Stimulated activated CD4-positive, alpha-beta T cell treated with anti-CD3 and anti-CD28 coated beads, TNF-alpha, amount 100 ng/mL, for 4 hours (primary cell): ENCODE measurements around the gene DCUN1D3.
"Not testable (repeated sequence)": the region's sequence is repeated elsewhere in the genome, so short reads cannot be mapped to it uniquely, and the experiment has no call there.

ENCODE experiments used
- DNase-seq, 3 experiments: peaks; one replicate each; pipeline ENCODE4 v3.0.0-alpha.2; 2020; ENCODE audit warnings: low read depth in 3 of 3

DCUN1D3 gene

GRCh38 chr16:20900299-20901067 lies at the start of gene DCUN1D3, which contains the start of gene LYRM1:
DCUN1D3 (minus strand) TSS chr16:20900358; CDS start chr16:20862538, 37,820 bp downstream.
LYRM1 (plus strand) TSS chr16:20900771; CDS start chr16:20915556, 14,785 bp downstream.
- DNase-seq = peak; percentile 81 to 86 (median 83)

GRCh38 chr16:20949660-20950059 lies 49.5 kb upstream of the DCUN1D3 start:
- no peak for DNase-seq

- no peak for DNase-seq
Measured at GRCh38 chr16:20948444-20948843, 48.3 kb upstream of the DCUN1D3 start.

GRCh38 chr16:20946015-20946629 lies 46.0 kb upstream of the DCUN1D3 start:
- no peak for DNase-seq

GRCh38 chr16:20945575-20945875 lies 45.4 kb upstream of the DCUN1D3 start:
- DNase-seq = not testable (repeated sequence)

- no peak for DNase-seq
Measured at GRCh38 chr16:20944861-20945574, 44.9 kb upstream of the DCUN1D3 start.

GRCh38 chr16:20942256-20942655 lies 42.1 kb upstream of the DCUN1D3 start:
- no peak for DNase-seq

- DNase-seq = no peak
Measured at GRCh38 chr16:20941636-20941926, 41.4 kb upstream of the DCUN1D3 start.

- DNase-seq = no peak
Measured at GRCh38 chr16:20940871-20941635, 40.9 kb upstream of the DCUN1D3 start.

- no peak for DNase-seq
Measured at GRCh38 chr16:20939611-20940010, 39.5 kb upstream of the DCUN1D3 start.

GRCh38 chr16:20938426-20938825 lies 38.3 kb upstream of the DCUN1D3 start:
- no peak for DNase-seq

- DNase-seq = no peak
Measured at GRCh38 chr16:20937736-20938135, 37.6 kb upstream of the DCUN1D3 start.

GRCh38 chr16:20933589-20933988 lies 33.4 kb upstream of the DCUN1D3 start:
- DNase-seq = no peak

- DNase-seq = no peak
Measured at GRCh38 chr16:20931066-20931600, 31.0 kb upstream of the DCUN1D3 start.

- no peak for DNase-seq
Measured at GRCh38 chr16:20930365-20930690, 30.2 kb upstream of the DCUN1D3 start.

- DNase-seq = not testable (repeated sequence)
Measured at GRCh38 chr16:20929676-20930364, 29.7 kb upstream of the DCUN1D3 start.

GRCh38 chr16:20928774-20929411 lies 28.7 kb upstream of the DCUN1D3 start:
- DNase-seq = no peak

GRCh38 chr16:20925751-20926150 lies 25.6 kb upstream of the DCUN1D3 start:
- DNase-seq = no peak

- DNase-seq = no peak
Measured at GRCh38 chr16:20923876-20924275, 23.7 kb upstream of the DCUN1D3 start.

- no peak for DNase-seq
Measured at GRCh38 chr16:20920799-20921198, 20.6 kb upstream of the DCUN1D3 start.

GRCh38 chr16:20920091-20920490 lies 19.9 kb upstream of the DCUN1D3 start:
- no peak for DNase-seq
